DMS153 treated with DMSO at 0.1 percent for 48 hours (cell line): ENCODE measurements around the gene ZNF432.

Experiments
- DNase-seq: peaks from one replicate; lab custom pipeline; 2025; ENCODE audit not compliant: unreplicated experiment; lab: John Stamatoyannopoulos, UW

ZNF432 gene

GRCh38 chr19:52010674-52011073, 38.0 kb downstream of the ZNF432 start:
- DNase-seq = no peak

- peak; percentile 55 for DNase-seq
These were observed 40.7 kb downstream of the ZNF432 start, which contains the start of gene ZNF615 for GRCh38 chr19:52007806-52008557. Gene ZNF615 (minus strand): TSS chr19:52008211. CDS start chr19:52003711, 4,500 bp downstream.

GRCh38 chr19:52007451-52007805, 41.2 kb downstream of the ZNF432 start:
- DNase-seq = no peak

- no peak for DNase-seq
These were observed 54.5 kb downstream of the ZNF432 start for GRCh38 chr19:51994048-51994644.

- DNase-seq = no peak
These were observed 55.2 kb downstream of the ZNF432 start for GRCh38 chr19:51993422-51993821.

GRCh38 chr19:51986309-51987291, 62.0 kb downstream of the ZNF432 start, which contains the start of gene ZNF350:
Gene ZNF350 (minus strand): TSS chr19:51986840. CDS start chr19:51974360, 12,480 bp downstream.
- DNase-seq = peak; percentile 84

- DNase-seq = no peak
These were observed 65.3 kb downstream of the ZNF432 start for GRCh38 chr19:51983361-51983760.
